GM13976 (cell line): ENCODE measurements around the gene ZNF460.

Experiments used
- DNase-seq: peaks from one replicate; pipeline ENCODE4 v3.0.0; 2012; ENCODE audit warnings: low spot score
- CTCF ChIP-seq: IDR thresholded peaks from 2 replicates; pipeline ENCODE4 v1.5.1; 2012; ENCODE audit warnings: borderline replicate concordance, mild to moderate bottlenecking; ENCODE audit not compliant: insufficient read depth; ENCODE audit errors: extremely low read depth, missing control alignments, control extremely low read depth
- in situ Hi-C: fragments of 300-500 bp; cut with MboI; formaldehyde crosslinking; loops from one replicate; pipeline ENCODE4 v1.12.0; 2022; ENCODE audit warnings: low sequenced_read_pairs, mixed read lengths, inconsistent platforms; ENCODE audit not compliant: unreplicated experiment

The ZNF460 gene

GRCh38 chr19:57314146-57314545 is 33.9 kb downstream of the ZNF460 start:
- no peak for DNase-seq
- in situ Hi-C loops, result no loop called here
- TF ChIP-seq CTCF, result no peak

- in situ Hi-C loops, result no loop called here
- TF ChIP-seq CTCF, result no peak
- no peak for DNase-seq
Observed at GRCh38 chr19:57317503-57317902, 37.2 kb downstream of the ZNF460 start.

GRCh38 chr19:57319869-57320179 is 39.5 kb downstream of the ZNF460 start:
- no peak for DNase-seq
- no peak for TF ChIP-seq CTCF
- in situ Hi-C loops, result no loop called here

GRCh38 chr19:57320180-57321084 is 40.1 kb downstream of the ZNF460 start, which contains the start of gene ZNF543:
TSS of gene ZNF543 (plus strand) at chr19:57320472. CDS start at chr19:57320854, 382 bp downstream.
- no peak for TF ChIP-seq CTCF
- in situ Hi-C loops, result no loop called here
- peak; percentile 99 for DNase-seq

- TF ChIP-seq CTCF, result no peak
- in situ Hi-C loops, result no loop called here
- no peak for DNase-seq
Observed at GRCh38 chr19:57321116-57321515, 40.8 kb downstream of the ZNF460 start.

GRCh38 chr19:57321751-57322150 is 41.5 kb downstream of the ZNF460 start:
- in situ Hi-C loops, result no loop called here
- no peak for DNase-seq
- TF ChIP-seq CTCF, result no peak

GRCh38 chr19:57324992-57325391 is 44.7 kb downstream of the ZNF460 start:
- no peak for TF ChIP-seq CTCF
- DNase-seq, result no peak
- in situ Hi-C loops, result no loop called here
